Stimulated activated effector memory CD8-positive, alpha-beta T cell treated with anti-CD3 and anti-CD28 coated beads, Interleukin-12 subunit alpha, Interleukin-12 subunit beta, amount 100 ng/mL, for 72 hours (primary cell): ENCODE measurements around the gene KMT5B.

Source experiments
- ATAC-seq: fragments of 150-1000 bp; cut with Tn5 transposase; 2 replicates; pipeline ENCODE4 v1.10.0; 2021
- DNase-seq, 2 donors: peaks; one replicate each; pipeline ENCODE4 v3.0.0; 2021 to 2022; ENCODE audit warnings: low spot score in 2 of 2
- H3K27ac Mint-ChIP-seq: one replicate; pipeline ENCODE4 v1.8.0; 2022; ENCODE audit warnings: mild to moderate bottlenecking, mixed read lengths
- H3K36me3 Mint-ChIP-seq: one replicate; pipeline ENCODE4 v1.8.0; 2022; ENCODE audit warnings: mild to moderate bottlenecking, mixed read lengths
- H3K4me1 Mint-ChIP-seq: one replicate; pipeline ENCODE4 v1.8.0; 2022; ENCODE audit warnings: mixed read lengths
- H3K4me3 Mint-ChIP-seq: one replicate; pipeline ENCODE4 v1.8.0; 2022; ENCODE audit warnings: mild to moderate bottlenecking, mixed read lengths
- H3K9me3 Mint-ChIP-seq: one replicate; pipeline ENCODE4 v1.8.0; 2022; ENCODE audit warnings: mixed read lengths

Gene KMT5B

DNA sequence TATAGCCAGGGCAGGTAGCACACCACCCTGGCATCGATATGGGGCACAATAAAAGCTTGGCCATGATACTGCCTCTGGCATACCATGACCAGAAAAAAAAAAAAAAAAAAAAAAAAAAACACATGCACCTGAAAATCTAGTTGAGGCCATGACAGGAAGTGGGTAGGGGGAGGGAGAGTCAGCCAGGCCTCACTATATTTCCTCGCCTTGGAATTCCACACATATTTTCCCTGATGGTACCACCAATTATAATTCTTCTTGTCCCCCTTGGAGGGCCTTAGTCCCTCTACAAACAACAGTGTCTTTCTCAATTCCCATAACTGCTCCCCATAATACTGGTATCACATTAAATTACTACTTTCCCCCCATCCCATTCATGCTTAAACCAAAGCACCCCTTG is 79.3 kb downstream of the KMT5B start:
- DNase-seq = no peak
- no peaks in the 10 kb centered on the region for H3K36me3 Mint-ChIP-seq
- ATAC-seq = no peak
- peaks cover 9% of the 10 kb centered on the region for H3K9me3 Mint-ChIP-seq
- no peaks in the 10 kb centered on the region for H3K4me1 Mint-ChIP-seq
- H3K4me3 Mint-ChIP-seq = no peak overlapping the region
- no peak overlapping the region for H3K27ac Mint-ChIP-seq

DNA sequence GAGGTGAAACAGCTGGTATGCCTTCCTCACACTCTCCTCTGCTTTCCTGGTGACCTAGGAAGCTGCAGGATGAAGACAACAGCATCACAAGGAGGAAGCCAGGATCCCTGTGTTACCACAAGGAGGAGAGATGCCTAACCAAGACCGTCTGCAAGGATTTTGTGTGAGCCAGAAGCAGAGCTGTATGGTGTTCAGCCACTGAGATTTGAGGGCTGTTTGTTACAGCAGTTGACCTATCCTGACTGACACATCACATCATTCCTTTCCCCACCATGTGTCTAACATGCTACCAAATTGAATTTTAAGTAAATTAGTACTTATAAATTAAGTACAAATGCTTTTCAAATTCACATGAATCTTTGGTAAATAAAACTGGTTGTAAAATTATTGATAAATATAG is 83.0 kb downstream of the KMT5B start:
- no peak for ATAC-seq
- H3K36me3 Mint-ChIP-seq = no peaks in the 10 kb centered on the region
- H3K4me3 Mint-ChIP-seq = no peak overlapping the region
- H3K27ac Mint-ChIP-seq = no peak overlapping the region
- no peaks in the 10 kb centered on the region for H3K4me1 Mint-ChIP-seq
- no peak for DNase-seq
- H3K9me3 Mint-ChIP-seq = peaks cover 9% of the 10 kb centered on the region

DNA sequence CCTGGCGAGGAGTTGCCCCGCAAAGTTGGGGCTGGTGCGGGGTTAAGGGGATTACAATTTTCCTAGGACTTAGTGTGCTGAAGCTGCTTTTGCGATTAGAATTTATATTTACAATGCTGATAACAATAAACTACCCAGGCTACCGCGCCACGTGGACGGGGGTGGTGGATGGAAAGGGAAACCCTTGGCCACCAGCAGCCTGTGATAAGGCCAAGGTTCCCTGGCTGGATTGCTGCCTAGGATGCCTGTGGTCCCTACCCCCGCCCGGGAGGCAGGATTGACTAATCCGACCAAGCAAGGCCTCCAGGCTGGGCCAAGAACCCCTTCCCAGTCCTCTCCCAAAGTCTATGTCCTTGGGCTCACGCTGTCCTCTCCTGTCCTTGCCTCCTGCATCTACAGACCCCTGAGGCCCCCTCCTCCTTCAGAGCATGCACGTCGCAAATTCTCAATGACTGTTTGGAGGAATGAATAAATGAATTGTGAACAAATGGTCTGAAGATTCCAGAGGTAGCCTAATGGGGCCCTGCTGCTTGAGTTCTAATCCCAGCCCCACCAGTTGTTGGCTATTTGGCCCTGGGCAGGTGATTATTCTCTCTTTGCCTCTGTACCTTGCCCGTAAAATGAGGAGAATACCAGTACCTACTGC is 84.3 kb downstream of the KMT5B start:
- no peak overlapping the region for H3K4me3 Mint-ChIP-seq
- H3K36me3 Mint-ChIP-seq = no peaks in the 10 kb centered on the region
- no peak for DNase-seq
- no peaks in the 10 kb centered on the region for H3K4me1 Mint-ChIP-seq
- H3K27ac Mint-ChIP-seq = no peak overlapping the region
- peaks cover 9% of the 10 kb centered on the region for H3K9me3 Mint-ChIP-seq
- no peak for ATAC-seq

DNA sequence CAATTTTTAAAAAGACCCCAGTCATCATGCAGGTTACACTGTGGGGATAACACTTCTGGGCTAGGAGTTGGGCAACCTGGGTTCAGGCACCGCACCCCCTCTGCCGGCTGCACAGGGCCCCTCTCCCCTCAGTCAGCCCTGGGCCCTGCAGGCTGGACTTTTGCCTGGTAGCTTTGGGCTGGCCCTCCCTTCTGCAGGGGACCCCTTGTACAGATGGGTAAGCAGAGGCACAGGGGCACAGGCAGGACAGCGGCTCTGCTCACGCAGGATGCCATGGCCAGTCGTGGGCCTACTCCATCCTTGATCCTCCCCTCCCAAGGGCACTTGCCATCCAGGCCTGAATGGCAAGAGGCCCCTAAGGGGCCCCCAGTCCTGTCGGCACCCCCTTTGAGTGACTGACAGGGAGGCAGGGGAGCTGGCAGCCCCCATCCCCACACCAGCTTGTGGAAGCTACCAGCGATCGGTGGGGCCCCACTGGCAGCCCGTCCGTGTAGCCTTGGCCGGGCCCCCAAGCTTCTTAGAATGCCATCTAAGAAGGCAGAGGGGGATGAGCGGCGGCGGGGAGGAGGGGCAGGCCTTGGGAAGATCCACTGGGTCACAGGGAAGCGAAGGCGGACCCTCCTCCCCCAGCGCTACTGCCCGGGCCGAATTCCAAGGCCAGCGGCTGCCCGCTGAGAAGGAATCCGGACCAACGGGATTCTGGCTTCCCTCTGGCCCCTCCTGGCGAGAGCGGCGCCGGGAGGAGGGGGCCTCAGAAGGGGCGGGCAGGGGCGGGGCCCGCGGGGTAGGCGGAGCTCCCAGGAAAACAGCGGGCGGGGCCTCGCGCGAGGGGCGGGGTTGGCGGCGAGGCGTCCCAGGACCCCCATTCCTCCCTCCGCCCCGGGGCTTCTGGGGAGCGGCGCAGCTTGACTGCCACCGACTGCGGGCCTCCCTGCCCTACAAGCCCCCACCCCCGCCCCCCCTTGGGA is 85.1 kb downstream of the KMT5B start:
- H3K27ac Mint-ChIP-seq = no peak overlapping the region
- no peaks in the 10 kb centered on the region for H3K36me3 Mint-ChIP-seq
- H3K4me1 Mint-ChIP-seq = no peaks in the 10 kb centered on the region
- ATAC-seq (no peak), DNase-seq (no peak)
- no peak overlapping the region for H3K4me3 Mint-ChIP-seq
- peaks cover 9% of the 10 kb centered on the region for H3K9me3 Mint-ChIP-seq

DNA sequence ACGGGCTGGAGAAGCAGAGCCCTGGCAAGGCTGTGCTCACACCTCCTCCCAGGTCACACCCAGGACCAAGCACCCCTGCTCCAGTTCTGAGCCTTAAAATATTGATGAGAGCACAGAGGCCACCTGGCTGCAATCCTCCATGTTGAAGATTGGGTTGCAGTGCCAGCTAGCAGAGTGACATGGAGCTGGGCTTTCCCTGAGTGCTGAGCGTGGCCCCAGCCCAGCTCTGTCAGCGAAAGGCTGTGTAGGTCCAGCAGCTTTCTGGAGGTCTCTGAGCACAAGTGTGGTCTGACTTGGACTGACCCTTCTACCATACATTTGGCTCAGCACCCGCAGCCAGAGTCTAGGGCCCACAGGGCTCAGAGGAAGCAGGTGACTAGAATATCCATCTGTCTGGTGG is 87.9 kb downstream of the KMT5B start:
- peaks cover 13% of the 10 kb centered on the region for H3K4me1 Mint-ChIP-seq
- no peak overlapping the region for H3K4me3 Mint-ChIP-seq
- H3K36me3 Mint-ChIP-seq = peaks cover 5% of the 10 kb centered on the region
- no peaks in the 10 kb centered on the region for H3K9me3 Mint-ChIP-seq
- DNase-seq = no peak
- no peak overlapping the region for H3K27ac Mint-ChIP-seq
- no peak for ATAC-seq

DNA sequence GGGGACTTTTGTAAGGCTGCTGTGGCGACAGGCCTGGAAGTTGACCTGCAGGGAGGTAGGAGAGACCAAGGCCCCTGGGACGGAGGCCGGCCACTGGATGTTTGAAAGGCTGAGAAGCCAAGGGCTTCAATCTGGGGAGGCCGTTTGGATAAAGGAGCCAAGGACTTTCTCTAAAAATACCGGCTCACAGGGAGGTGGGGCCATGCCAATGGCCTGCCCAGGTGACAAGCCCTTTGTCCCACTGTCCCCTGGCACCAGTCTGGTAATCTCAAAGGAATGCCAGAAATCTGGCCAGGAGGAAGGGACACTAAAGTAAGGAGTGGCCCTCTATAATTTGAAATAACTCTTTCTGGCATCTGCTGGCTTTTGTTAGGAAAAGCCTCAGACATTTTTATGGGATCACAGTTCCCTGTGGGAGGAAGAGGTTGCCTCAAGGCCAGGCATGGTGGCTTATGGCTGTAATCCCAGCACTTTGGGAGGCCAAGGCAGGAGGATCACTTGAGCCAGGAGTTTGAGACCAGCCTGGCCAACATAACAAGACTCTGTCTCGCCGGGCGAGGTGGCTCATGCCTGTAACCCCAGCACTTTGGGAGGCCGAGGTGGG is 90.1 kb downstream of the KMT5B start:
- Mint-ChIP-seq H3K4me1 (peaks cover 15% of the 10 kb centered on the region), H3K27ac (no peak overlapping the region), H3K36me3 (peaks cover 5% of the 10 kb centered on the region), H3K9me3 (no peaks in the 10 kb centered on the region), H3K4me3 (no peak overlapping the region)
- DNase-seq (no peak), ATAC-seq (no peak)

DNA sequence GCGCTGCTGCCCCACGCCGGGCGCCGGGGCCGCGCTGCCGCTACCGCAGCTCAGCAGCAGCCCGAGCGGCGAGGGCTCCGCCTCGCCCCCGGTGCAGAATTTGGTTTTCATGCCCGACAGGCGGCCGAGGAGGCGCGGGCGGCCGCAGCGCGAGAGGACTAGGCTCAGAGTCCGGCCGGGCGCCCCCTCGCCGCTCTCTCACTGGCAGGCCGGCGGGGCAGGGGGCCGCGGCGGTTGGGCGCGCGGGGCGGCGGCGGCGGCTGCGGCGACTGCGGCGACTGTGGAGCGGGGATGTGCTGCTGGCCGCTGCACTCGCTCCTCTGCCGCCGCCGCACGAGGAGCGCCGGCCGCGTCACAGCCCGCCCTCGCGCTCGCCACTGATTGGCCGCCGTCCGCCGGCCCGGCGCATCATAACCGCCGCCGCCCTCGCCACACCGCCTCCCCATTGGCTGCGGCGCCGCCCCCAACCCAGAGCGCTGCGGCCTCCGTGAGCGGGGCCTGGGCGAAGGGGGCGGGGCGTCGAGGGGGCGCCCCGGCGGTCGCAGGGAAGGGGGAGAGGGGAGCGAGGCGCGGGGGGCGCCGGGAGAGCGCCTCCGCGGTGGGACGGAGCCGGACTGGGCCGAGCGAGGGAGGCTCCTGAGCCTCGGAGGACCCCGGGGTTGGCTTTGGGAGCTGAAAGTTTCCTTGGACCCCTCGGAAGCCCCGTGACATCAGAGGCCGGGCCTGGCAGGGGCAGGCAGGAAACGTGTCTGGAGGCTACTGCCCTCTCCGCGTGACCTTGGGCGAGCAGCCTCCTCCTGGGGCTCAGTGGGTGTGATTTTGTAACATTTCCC is 91.8 kb downstream of the KMT5B start, which contains the start of gene CHKA:
Gene CHKA, minus strand, starts transcription at position 322 of the 833 bp plus-strand sequence. Its CDS starts 211 bp downstream, at position 111.
- Mint-ChIP-seq H3K4me1 (peaks cover 15% of the 10 kb centered on the region), H3K36me3 (peaks cover 5% of the 10 kb centered on the region), H3K9me3 (no peaks in the 10 kb centered on the region), H3K27ac (peak within 1 kb of the TSS; percentile 50), H3K4me3 (peak within 1 kb of the TSS; percentile 70)
- peak; percentile 94 for ATAC-seq
- DNase-seq = peak; percentile 88 to 93

DNA sequence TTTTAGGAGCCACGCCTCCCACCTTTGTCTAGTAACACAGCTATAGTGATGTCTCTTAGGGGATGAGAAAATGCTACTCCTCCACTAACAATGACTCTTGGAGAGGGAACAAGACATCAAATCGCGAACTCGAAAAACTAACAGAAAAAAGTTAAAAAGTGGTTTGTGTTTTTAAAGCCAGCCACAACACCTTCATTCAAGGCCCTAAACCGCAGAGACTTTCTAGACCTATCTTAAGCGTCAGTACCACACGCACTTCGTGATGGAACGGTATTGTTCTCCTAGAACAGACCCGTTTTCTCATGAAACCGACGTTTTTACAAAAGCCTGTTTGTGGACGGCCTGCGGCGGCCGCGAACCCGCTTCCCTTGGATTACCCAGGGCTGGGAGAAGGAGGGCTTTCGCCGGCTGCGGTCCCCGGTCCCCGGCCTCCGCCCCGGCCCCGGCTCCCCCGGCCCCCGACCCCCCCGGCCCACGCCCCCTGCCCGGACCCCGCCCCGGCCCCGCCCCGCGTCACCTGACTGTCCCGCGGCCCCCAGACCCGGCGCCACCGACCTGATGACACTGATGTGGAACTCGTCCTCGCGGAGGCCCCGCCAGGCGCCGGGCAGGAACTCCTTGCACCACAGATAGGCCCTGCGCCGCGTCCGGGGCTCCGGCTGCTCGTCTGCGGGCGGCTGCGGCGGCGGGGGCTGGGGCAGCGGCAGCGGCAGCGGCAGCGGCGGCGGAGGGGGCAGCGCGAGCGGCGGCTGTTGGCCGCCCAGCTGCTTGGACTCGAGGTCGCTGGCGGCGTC is 92.6 kb downstream of the KMT5B start:
- DNase-seq = peak in 1 of 2 donors; percentile 64
- peak; percentile 38 for ATAC-seq
- Mint-ChIP-seq H3K4me3 (peak overlapping the region; percentile 64), H3K9me3 (no peaks in the 10 kb centered on the region), H3K27ac (no peak overlapping the region), H3K4me1 (peaks cover 15% of the 10 kb centered on the region), H3K36me3 (peaks cover 5% of the 10 kb centered on the region)

DNA sequence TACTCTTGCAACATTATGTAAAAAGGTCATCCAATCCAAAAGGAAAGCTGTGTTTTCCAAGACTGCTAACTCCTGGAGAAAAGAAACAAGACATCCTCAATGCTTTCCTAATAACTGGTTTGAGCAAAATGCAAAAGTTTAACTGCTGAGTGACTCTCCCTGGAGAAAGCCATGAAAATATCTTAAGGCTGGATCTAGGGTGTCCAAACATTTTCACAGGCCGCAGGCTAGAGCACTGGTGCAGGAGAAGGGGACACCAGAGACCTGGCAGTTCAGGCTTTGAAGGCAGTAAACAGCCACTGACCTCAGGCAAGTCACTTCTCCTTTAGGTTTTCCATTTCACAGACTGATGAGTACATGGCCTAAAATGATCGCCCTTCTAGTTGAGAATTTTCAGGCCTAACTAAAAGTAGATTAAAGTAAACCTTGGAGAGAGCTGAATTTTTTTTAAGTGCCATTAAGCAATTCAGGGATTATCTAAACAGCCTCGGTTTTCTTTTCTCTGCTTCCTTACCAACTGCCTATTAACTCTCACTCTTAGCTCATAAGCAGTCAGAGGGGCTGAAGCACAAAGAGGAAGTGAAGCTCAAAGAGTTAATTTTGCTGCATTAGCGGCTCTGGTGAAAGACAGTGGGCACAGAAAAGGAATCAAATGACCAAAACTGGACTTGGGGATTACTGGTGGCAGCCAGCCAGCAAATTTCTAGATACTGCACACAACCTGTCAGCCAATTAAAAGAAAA is 94.2 kb downstream of the KMT5B start:
- ATAC-seq (no peak), DNase-seq (no peak)
- Mint-ChIP-seq H3K4me3 (peak overlapping the region; percentile 64), H3K9me3 (no peaks in the 10 kb centered on the region), H3K4me1 (peaks cover 15% of the 10 kb centered on the region), H3K36me3 (peaks cover 5% of the 10 kb centered on the region), H3K27ac (no peak overlapping the region)

DNA sequence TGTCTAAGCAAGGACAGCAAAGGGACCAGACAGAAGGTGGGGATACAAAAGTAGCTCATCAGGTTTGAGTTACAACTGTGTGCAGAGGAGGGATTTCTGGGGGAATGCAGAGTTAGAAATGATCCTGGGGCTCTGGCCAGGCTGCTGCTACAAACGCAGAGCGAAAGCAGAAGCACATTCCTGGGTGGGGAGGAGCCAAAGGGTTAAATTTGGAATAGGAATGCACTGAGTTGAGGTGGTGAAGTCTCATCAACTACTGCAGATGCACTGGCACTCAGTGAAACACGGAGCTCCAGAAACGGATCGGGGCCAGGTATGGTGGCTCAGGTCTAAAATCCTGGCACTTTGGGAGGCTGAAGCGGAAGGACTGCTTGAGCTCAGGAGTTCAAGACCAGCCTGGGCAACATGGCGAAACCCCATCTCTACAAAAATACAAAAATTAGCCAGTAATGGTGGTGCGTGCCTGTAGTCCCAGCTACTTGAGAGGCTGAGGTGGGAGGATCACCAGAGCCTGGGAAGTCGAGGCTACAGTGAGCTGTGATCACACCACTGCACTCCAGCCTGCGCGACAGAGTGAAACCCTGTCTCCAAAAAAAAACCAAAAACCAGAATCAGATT is 95.1 kb downstream of the KMT5B start:
- Mint-ChIP-seq H3K4me1 (peaks cover 15% of the 10 kb centered on the region), H3K36me3 (peaks cover 5% of the 10 kb centered on the region)
- ATAC-seq = no peak

DNA sequence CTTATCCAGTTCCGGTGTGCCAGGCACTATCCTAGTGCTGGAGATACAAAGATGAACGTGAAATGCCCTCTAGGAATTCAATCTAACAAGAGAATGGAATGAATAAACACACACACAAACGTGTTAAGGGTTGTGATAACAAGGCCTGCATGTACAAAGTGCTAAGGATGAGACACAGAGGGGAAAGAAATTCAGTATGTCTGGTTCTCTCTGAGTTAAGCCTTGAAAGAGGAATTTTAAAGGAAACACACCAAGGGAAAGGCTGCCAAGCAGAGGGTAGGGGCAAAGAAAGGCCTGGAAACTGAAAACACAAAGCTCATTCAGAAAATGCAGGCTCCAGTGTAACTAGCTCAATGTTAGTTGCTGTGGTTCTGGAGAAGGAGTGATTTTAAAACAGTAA is 96.1 kb downstream of the KMT5B start:
- ATAC-seq = no peak
- H3K9me3 Mint-ChIP-seq = no peaks in the 10 kb centered on the region
- no peak for DNase-seq
- peaks cover 5% of the 10 kb centered on the region for H3K36me3 Mint-ChIP-seq
- no peak overlapping the region for H3K27ac Mint-ChIP-seq
- H3K4me1 Mint-ChIP-seq = peaks cover 11% of the 10 kb centered on the region
- H3K4me3 Mint-ChIP-seq = no peak overlapping the region

More for the DNA sequence above, 95.1 kb downstream of the KMT5B start:
- Mint-ChIP-seq H3K9me3 (no peaks in the 10 kb centered on the region), H3K27ac (no peak overlapping the region), H3K4me3 (no peak overlapping the region)
- DNase-seq = no peak

DNA sequence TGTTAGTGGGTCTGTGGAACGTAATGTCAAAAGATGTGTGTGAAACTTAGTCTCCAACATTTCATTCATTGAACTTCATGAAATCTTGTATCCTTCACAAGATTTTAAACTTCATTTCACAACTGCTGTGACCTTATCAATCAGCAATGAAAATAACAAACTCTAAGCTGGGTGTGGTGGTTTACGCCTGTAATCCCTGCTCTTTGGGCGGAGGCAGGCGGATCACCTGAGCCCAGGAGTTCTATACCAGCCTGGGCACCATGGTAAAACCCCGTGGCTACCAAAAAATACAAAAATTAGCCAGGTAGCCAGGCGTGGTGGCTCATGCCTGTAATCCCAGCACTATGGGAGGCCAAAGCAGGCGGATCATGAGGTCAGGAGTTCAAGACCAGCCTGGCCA is 97.0 kb downstream of the KMT5B start:
- ATAC-seq (no peak), DNase-seq (no peak)
- no peaks in the 10 kb centered on the region for H3K9me3 Mint-ChIP-seq
- H3K36me3 Mint-ChIP-seq = no peaks in the 10 kb centered on the region
- H3K4me3 Mint-ChIP-seq = no peak overlapping the region
- no peak overlapping the region for H3K27ac Mint-ChIP-seq
- H3K4me1 Mint-ChIP-seq = peaks cover 5% of the 10 kb centered on the region

DNA sequence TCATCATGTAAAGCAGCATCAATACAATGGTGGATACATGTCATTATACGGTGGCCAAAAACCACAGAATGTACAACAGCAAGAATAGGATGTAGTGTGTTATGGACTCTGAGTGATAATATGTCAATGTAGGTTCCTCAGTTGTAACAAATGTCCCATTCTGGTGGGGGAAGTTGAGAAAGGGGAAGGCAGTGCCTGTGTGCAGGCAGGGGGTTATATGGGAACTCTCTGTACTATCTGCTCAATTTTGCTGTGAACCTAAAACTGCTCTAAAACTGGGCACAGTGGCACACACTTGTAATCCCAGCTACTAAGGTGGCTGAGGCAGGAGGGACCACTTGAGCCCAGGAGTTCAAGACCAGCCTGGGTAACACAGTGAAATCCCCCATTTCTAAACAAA is 97.8 kb downstream of the KMT5B start:
- no peaks in the 10 kb centered on the region for H3K9me3 Mint-ChIP-seq
- no peak overlapping the region for H3K4me3 Mint-ChIP-seq
- H3K36me3 Mint-ChIP-seq = no peaks in the 10 kb centered on the region
- H3K4me1 Mint-ChIP-seq = peaks cover 3% of the 10 kb centered on the region
- DNase-seq (no peak), ATAC-seq (no peak)
- H3K27ac Mint-ChIP-seq = no peak overlapping the region
